ENCODE results near the gene MMUT.
"Not testable (repeated sequence)": the region's sequence is repeated elsewhere in the genome, so short reads cannot be mapped to it uniquely, and the experiment has no call there.

MMUT gene

DNA sequence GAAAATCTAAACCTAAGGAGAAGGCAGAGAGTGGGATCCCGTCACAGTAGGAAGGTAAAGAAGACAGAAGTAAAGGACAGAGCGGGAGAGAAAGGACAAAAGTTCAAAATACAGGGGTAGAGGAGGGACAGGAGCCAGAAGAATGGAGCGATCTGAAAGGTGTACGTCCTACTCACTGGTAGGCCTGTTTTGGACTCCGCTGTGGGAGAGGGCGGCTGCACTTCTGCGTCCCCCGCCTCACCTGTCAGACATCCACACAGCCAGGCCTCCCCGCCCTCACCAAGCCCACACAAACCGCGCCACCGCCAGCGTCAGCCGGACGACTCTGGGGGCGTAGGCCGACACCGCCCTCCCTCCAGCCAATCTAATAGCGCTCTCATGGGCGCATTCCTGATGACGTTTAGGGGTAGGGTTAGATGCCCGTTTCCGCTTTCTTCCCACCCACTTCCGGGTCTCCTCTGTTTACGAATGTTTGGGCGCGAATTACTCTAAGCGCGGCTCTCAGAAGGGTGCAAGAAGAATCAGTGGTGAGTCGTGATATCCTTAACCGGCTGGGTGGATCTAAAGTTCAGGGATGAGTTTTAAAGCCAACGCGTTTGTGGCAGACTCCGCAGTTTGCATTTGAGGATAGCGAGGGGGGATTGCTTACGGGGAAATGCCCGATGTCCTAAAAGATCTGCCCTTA, at the start of gene MMUT, which contains the start of gene CENPQ:
MMUT (minus strand) TSS at position 327 of the 685 bp plus-strand sequence. CDS start 3,787 bp downstream, outside the sequence.
CENPQ (plus strand) TSS at position 444 of the 685 bp plus-strand sequence. CDS start 6,807 bp downstream, outside the sequence.
- DNase-seq = peak; percentile 96

DNA sequence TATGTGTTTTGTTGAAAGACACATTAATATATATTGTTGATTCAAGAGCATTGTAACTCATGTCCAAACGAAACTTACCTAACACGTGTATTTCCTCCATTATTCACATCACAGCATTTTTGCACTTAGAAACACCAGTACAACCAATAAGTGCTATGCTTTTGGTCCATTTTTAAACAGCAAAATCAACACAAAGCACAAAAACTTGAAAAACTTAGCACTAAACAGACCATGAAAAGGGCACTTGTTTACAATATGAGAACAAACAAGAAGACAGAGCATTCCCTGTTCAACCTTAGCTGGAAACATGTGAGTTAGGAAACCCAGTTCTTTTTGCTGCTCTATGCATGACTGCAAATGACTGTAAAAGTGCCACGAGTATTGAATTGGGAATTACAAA, 46.3 kb upstream of the MMUT start:
- no peak for DNase-seq

DNA sequence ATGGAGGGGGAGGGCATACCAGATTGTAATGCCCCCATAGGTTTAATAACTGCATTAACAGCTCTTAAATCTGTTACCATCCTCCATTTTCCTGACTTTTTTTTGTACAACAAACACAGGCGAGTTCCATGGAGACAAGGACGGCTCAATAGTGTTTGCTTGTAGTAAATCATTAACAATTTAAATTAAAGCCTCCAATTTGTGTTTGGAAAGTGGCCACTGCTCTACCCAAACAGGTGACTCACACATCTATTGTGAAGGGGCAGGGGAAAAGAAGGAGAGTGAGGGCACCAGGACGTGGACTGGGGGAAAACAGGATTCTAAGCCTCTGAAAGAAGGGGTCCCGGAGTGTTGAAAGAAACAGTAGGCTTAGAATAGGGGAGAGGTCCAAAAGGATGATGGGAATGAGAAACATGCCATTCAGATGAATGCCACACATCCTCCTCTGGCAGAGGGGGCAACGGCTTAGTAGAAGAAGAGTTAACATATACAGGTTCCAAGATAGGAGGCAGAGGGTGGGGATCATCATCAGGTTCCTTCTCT, 43.6 kb upstream of the MMUT start:
- no peak for DNase-seq

DNA sequence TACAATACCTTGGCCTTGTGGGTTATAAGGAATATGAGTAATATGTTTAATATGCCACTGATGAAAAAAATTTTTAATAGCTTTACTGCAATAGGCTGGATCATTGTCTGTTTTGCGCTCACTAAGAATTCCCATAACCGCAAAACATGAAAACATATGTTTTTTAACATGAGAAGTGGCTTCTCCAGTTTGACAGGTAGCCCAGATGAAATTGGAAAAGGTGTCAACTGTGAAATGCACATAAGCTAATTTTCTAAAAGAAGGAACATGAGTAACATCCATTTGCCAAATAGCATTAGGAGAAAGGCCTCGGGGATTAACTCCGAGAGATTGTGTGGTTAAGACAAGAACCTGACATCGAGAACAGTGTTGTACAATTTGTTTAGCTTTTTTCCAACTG, 41.6 kb upstream of the MMUT start:
- no peak for DNase-seq

DNA sequence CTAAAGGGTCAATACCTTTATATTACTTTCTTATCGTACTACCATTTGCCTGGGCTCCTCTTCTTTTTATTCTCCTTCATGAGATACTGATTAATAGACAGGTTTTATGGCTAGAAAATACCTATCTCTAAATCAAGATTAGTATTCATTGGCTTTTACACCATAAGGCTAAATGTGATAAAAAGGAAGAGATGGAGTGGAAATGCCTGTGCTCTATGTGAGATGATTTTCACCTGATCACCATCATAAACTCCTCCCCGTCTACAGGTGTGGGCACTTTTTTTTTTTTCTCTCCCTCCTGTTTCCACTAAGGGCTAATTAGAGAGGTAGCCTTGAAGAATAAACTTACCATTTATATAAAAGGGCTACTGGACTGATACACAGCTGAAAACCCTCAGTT, 36.6 kb upstream of the MMUT start, which contains the start of gene GLYATL3:
GLYATL3 (plus strand) TSS at position 301 of the 400 bp plus-strand sequence. CDS start 12,068 bp downstream, outside the sequence.
- DNase-seq = no peak

DNA sequence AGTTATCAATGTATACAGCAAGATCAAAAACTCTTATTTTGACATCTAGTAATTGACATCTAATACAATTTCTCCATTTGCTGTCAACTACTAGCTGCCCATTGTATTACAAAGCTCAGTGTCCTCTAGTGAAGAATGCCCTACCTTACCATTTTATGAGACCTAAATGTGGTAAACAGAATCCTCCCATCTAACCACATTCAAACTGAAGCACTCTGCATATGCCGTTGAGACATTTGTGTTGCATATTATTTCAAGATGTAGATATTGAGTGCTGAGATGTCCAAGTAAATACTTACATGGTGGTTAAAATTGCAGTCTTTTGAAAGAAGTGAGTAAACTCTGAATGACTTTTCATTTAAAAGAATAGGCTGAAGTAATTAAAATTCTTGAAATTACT, 36.1 kb upstream of the MMUT start:
- DNase-seq = no peak

DNA sequence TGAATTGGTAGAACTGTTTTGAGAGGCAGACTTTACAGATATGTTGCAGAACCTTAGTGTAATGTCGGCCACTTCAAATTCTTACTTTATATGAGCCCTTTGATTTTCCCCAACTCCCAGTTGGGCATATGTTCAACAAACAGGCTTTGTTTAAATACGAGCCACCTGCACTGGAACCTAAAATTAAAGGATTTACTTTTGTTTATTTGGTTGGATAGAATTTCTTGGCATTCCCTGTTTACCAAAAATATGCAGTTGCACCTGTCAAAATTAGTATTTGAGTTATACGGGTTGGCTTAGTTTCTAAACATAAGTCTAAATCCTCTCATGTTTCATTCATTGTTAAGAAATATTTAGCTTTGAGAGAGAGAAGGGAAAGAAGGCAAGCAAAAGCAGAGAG, 34.3 kb upstream of the MMUT start:
- no peak for DNase-seq

DNA sequence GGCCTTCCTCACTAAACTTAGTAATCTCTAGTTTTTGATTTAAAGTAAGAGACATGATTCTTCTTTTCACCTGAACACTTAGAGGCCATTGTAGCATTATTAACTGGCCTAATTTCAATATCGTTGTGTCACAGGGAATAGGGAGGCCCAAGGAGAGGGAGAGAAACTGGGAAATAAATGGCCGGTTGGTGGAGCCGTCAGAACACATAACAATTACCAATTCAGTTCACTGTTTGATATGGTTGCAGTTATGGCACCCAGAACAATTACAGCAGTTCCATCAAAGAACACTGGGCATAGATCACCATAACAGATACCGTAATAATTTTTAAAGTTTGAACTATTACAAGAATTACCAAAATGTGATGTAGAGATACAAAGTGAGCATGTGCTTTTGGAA, 27.6 kb upstream of the MMUT start:
- DNase-seq = no peak

DNA sequence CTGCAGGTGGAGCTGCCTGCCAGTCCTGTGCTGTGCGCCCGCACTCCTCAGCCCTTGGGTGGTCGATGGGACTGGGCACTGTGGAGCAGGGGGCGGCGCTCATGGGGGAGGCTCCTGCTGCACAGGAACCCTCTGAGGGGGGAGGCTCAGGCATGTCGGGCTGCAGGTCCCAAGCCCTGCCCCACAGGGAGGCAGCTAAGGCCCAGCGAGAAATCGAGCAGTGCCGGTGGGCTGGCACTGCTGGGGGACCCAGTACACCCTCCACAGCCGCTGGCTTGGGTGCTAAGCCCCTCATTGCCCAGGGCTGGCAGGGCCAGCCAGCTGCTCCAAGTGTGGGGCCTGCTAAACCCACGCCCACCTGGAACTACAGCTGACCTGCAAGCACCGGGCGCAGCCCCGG, 20.3 kb upstream of the MMUT start:
- DNase-seq = not testable (repeated sequence)

DNA sequence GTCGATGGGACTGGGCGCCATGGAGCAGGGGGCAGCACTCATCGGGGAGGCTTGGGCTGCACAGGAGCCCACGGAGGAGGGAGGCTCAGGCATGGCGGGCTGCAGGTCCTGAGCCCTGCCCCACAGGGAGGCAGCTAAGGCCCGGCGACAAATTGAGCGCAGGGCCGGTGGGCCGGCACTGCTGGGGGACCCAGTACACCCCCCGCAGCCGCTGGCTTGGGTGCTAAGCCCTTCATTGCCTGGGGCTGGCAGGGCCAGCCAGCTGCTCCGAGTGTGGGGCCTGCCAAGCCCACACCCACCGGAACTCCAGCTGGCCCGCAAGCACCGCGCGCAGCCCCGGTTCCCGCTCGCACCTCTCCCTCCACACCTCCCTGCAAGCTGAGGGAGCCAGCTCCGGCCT, 18.8 kb upstream of the MMUT start:
- DNase-seq = not testable (repeated sequence)

DNA sequence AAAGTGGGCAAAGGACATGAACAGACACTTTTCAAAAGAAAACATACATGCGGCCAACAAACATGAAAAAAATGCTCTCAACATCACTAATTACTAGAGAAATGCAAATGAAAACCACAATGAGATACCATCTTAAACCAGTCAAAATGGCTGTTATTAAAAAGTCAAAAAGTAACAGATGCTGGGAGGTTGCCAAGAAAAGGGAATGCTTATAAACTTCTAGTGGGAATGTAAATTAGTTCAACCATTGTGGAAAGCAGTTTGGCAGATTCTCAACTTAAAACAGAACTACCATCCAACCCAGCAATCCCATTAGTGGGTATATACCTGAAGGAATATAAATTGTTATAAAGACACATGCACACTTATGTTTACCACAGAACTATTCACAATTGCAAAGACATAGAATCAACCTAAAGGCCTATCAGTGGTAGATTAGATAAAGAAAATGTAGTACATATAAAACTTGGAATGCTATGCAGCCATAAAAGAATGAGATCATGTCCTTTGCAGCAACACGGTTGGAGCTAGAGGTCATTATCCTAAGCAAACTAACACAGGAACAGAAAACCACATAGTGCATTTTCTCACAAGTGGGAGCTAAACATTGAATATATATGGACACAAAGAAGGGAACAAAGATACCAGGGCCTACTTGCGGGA, 16.4 kb upstream of the MMUT start:
- DNase-seq = peak; percentile 43

DNA sequence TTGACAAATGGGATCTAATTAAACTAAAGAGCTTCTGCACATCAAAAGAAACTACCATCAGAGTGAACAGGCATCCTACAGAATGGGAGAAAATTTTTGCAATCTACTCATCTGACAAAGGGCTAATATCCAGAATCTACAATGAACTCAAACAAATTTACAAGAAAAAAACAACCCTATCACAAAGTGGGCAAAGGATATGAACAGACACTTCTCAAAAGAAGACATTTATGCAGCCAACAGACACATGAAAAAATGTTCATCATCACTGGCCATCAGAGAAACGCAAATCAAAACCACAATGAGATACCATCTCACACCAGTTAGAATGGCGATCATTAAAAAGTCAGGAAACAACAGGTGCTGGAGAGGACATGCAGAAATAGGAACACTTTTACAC, 13.5 kb upstream of the MMUT start:
- not testable (repeated sequence) for DNase-seq

DNA sequence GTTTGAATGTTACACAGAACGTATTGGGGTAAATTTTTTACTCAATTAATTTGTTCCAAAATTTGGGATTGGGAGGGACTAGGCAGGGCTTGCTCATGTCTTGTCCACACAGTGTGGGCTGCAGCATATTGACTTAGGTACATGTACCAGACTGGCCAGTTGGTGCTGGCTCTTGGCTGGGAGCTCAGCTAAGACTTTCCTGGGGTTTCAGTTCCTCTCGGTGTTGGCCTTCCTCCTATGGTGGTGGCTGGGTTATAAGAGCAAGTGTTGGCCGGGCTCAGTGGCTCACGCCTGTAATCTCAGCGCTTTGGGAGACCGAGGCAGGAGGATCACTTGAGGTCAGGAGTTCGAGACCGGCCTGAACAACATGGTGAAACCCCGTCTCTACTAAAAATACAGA, 5.0 kb upstream of the MMUT start:
- no peak for DNase-seq

DNA sequence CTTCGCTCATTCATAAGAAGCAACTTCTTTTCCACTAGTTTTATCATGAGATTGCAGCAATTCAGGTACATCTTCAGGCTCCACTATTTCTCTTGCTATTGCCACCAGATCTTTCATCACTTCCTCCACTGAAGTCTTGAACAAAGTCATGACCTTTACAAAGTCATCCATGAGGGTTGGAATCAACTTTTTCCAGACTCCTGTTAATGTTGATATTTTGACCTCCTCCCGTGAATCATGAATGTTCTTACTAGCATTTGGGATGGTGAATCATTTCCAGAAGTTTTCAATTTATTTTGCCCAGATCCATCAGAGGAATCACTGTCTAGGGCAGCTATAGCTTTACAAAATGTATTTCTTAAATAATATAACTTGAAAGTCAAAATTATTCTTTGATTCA, 1.6 kb upstream of the MMUT start:
- peak; percentile 19 for DNase-seq

DNA sequence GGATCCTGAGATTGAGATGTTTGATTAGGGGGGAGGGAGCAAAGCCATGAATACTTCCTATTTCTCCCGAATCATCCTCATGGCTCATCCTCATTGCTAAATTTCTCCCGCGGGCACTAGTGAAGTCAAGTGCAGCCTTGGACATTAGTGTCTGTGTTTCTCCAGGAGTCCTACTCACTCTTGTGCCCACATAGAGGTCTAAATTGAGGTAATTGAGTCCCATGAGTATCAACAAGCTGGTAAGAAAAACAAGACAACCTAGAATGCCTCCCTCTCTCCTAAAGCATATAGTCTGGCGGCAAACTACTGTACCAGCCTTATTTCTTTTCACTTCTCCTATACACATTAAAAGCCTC, 537 bp upstream of the MMUT start:
- no peak for DNase-seq

DNA sequence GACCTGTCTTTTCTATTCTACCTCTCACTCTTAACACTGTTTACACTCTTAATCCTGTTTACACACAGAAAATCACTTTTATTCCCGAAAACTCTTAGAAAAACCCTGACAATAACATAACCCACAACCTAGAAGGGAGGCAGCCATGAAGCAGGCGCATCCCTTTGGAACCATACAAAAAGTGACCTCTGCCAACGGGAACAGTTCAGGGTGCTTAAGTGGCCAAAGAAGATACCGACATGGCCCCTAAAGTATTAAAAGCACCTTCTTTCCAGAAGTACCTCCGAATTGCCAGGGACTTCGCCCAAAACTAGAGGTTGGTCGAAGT, 490 bp downstream of the MMUT start:
- DNase-seq = peak; percentile 3

DNA sequence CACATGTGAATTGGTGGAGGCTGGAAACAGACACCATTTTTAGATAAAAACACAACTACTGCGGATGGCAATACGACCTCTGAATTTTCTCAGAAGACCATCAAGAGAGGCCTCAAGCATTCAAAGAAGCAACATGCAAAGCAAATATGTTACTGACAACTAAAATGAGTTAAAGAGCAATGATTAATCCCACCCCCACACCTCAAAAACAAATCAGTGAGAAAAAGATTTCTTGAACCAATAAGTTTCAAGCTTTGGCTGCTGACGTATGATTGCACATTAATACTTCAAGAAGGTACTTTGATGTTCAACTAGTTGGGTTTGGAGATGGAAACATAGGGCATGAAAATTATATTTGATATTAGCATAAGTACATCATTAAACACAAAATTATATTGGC, 982 bp downstream of the MMUT start:
- DNase-seq = peak; percentile 2

DNA sequence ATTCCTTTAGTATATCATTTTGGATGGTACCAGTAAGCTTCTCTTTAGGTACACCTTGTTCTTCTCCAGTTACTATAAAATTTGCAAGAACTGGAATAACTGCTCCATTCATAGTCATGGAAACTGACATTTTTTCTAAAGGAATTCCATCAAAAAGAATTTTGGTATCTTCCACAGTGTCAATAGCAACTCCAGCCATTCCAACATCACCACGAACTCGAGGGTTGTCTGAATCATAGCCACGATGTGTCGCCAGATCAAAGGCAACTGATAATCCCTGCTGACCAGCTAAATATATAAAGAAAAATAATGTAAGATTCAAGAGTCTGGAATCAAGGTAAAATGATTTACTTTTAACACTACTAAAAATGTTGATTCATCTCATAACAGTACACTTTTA, 5.3 kb downstream of the MMUT start:
- peak; percentile 35 for DNase-seq

DNA sequence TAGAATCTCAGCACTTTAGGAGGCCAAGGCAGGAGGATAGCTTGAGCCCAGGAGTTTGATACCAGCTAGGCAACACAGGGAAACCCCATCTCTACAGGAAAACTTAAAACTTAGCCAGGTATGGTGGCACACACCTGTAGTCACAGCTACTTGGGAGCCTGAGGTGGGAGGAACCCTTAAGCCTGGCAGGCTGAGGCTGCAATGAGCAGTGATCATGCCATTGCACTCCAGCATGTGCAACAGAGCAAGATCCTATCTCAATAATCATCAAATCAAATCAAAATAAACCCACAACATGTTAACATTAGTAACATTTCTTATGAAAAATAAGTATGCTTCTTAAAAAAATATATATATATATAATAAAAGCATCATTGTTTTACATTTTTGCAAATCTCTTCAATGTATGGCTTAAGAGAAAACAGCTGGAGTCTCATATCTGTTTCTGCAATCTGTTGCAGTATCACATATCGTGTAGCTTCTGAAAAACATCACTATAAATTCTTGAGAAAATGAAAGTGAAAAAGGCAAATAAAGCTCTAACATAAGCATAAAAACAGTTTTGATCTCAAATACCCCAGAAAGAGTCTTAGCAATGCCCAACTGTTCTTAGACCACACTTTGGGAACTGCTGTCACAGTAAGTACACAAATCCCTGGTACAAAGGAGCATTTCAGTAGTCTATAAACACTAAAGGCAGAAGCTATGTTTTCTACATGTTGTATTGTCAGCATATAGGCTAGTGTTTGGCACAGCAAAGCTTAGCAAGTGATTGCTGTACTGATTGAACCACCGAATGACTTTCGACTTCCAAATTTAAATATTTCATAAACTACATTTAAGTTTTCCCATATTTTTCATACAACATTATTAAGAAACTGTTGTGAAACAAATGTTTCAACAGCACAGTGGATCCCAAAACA, 8.0 kb downstream of the MMUT start:
- no peak for DNase-seq

DNA sequence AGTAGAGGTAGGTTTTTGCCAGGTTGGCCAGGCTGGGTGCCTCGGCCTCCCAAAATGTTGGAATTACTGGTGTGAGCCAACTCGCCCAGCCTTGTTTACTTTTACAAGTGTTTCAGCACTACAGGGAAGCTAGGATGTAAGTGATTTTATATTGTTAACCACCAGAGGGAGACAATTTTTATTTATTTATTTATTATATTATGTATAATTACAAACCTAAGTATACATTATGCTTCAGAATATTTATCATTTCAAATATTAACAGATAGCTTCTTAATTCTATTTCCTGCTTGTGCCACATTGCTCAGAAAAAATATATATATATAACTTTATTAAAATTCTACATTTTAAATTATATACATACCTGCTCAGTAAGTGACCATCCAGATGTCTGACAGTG, 9.8 kb downstream of the MMUT start:
- DNase-seq = no peak

DNA sequence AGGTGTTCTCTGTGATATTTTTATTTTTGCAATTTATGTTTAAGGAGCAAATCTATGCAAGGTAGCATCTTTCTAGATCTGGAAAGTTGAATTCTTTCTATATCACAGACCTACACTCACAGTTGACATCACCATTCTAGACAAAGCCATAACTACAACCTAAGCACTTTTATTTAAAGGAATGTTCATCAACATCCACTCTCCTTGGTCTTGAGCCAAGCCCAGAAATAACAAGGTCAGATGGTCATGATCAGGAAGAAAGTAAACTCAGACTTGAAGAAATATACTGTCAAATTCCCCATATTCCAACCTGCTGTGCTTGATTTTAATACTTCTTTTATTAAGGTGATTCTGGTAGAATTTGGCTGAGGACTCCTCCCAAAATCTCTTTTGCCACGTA, 32.2 kb downstream of the MMUT start:
- peak; percentile 30 for DNase-seq

DNA sequence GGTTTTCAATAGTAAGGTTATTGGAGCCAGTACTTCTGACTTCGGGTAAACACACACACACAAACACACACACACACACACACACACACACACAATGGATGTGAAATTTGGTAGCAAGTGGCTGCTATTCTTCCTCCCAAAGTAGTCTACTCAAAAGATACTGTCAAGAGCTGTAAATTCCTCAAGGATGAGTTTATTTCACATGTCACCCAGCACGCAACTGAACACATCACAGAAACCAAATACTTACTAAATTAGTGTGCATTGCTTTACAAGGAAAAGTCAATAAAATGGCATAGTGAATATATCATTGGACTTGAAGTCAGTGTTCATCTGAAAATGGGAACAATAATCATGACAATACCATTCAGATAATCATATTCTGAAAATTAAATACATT, 32.9 kb downstream of the MMUT start:
- peak; percentile 78 for DNase-seq

DNA sequence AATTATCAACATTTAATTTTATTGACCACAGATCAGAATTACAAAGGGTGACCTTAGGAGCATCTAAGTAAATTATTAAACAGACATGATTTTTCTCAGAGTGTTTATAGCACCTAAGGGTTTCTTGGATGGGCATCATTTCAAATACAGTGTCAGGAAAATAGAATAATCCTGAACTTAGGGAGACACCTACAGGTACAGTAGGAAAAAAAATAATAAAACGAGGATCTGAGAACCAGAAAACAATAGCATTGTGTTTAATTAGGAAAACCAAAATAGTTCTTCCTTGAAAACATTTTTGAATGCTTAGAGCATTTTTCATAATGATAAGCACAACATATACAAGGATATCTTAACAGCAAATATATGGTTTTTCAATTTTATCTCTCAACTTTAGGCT, 39.2 kb downstream of the MMUT start:
- peak; percentile 8 for DNase-seq

Measured in EL (cell line).